Natural killer cell (primary cell): Measurements from ENCODE around the gene SRD5A3. TPM values are rescaled to one million over a fixed set of nuclear protein-coding genes. Genes with fewer than 3 reads are reported as not detected.

Experiments used
- ATAC-seq, 3 donors: fragments of 150-1000 bp in 2 of 3; fragments of 200-7000 bp in 1 of 3; cut with Tn5 transposase; 1 replicate in 1 of 3; 2 replicates in 2 of 3; pipeline ENCODE4 v1.10.0; 2021; ENCODE audit warnings: mild to moderate bottlenecking in 2 of 3, moderate library complexity in 2 of 3
- DNase-seq, 2 donors: peaks; one replicate each; pipeline versions ENCODE4 v3.0.0 to v3.0.0-alpha.2; 2013 to 2021; ENCODE audit warnings: mixed read lengths in 1 of 2
- H3K27ac ChIP-seq: one replicate; pipeline ENCODE4 v1.5.1; 2013; ENCODE audit warnings: mild to moderate bottlenecking, low read length
- H3K27me3 ChIP-seq: one replicate; pipeline ENCODE4 v1.6.1; 2013; ENCODE audit warnings: low read length; ENCODE audit not compliant: control insufficient read depth, insufficient read depth
- H3K36me3 ChIP-seq: one replicate; pipeline ENCODE4 v1.6.1; 2013; ENCODE audit warnings: low read length; ENCODE audit not compliant: control insufficient read depth, insufficient read depth
- H3K4me1 ChIP-seq: one replicate; pipeline ENCODE4 v1.6.1; 2013; ENCODE audit warnings: low read length; ENCODE audit not compliant: control insufficient read depth, insufficient read depth
- H3K4me3 ChIP-seq: one replicate; pipeline ENCODE4 v1.5.1; 2013; ENCODE audit warnings: low read length
- H3K9me3 ChIP-seq: one replicate; pipeline ENCODE4 v1.6.1; 2013; ENCODE audit warnings: low read length; ENCODE audit not compliant: control insufficient read depth, insufficient read depth
- H3K27ac Mint-ChIP-seq, 2 donors: one replicate each; pipeline ENCODE4 v1.8.0; 2022; ENCODE audit warnings: mild to moderate bottlenecking in 2 of 2, mixed read lengths in 2 of 2, moderate library complexity in 1 of 2
- H3K27me3 Mint-ChIP-seq, 2 donors: one replicate each; pipeline ENCODE4 v1.8.0; 2022; ENCODE audit warnings: low read depth in 2 of 2, mixed read lengths in 2 of 2
- H3K36me3 Mint-ChIP-seq: one replicate; pipeline ENCODE4 v1.8.0; 2022; ENCODE audit warnings: mixed read lengths
- H3K4me1 Mint-ChIP-seq, 2 donors: one replicate each; pipeline ENCODE4 v1.8.0; 2022; ENCODE audit warnings: mixed read lengths in 2 of 2
- H3K4me3 Mint-ChIP-seq: one replicate; pipeline ENCODE4 v1.8.0; 2022; ENCODE audit warnings: mild to moderate bottlenecking, moderate library complexity, mixed read lengths
- H3K9me3 Mint-ChIP-seq, 2 donors: one replicate each; pipeline ENCODE4 v1.8.0; 2022; ENCODE audit warnings: mixed read lengths in 2 of 2
- CTCF ChIP-seq: fragments of 200-600 bp; IDR thresholded peaks from one replicate; pipeline ENCODE4 v1.8.0; 2022; ENCODE audit warnings: antibody characterized with exemption
- WGBS: methylation state at CpG from one replicate; pipeline ENCODE4 v1.1.7; 2013; ENCODE audit warnings: missing lambda C conversion rate; ENCODE audit not compliant: insufficient coverage; 5-methylcytosine and 5-hydroxymethylcytosine counted together
- intact Hi-C: fragments of 100-400 bp; cut with micrococcal nuclease; formaldehyde crosslinking; loops from one replicate; pipeline ENCODE4 v1.14.2; 2022
- total RNA-seq, 4 donors: library from RNA; stranded (reverse); fragments of 120-200 nt in 1 of 4; gene quantifications; one replicate each; pipeline versions ENCODE4 v1.2.3 to v1.2.4, GENCODE V29; 2013 to 2022

Gene SRD5A3
- total RNA-seq, 3 donors from 2014 or later (not counting 1 experiment from before 2014, with no cell fraction given) = 3.5 to 5.6 (median 4.5) TPM

GRCh38 chr4:55386073-55386472, 40.0 kb downstream of the SRD5A3 start:
- Mint-ChIP-seq H3K36me3 (no peaks in the 10 kb centered on the region), H3K4me1 (no peaks in the 10 kb centered on the region), H3K27ac (no peak overlapping the region), H3K27me3 (no peaks in the 10 kb centered on the region), H3K4me3 (no peak overlapping the region), H3K9me3 (no peaks in the 10 kb centered on the region)
- Histone ChIP-seq H3K4me1 (no peaks in the 10 kb centered on the region), H3K36me3 (no peaks in the 10 kb centered on the region), H3K4me3 (no peak overlapping the region), H3K27me3 (no peaks in the 10 kb centered on the region), H3K27ac (no peak overlapping the region), H3K9me3 (no peaks in the 10 kb centered on the region)
- no peak for TF ChIP-seq CTCF
- peak in 1 of 2 donors; percentile 15 for DNase-seq
- ATAC-seq = no peak
- intact Hi-C loops = no loop called here

GRCh38 chr4:55386840-55387239, 40.8 kb downstream of the SRD5A3 start:
- Histone ChIP-seq H3K27ac (no peak overlapping the region), H3K9me3 (no peaks in the 10 kb centered on the region), H3K4me1 (no peaks in the 10 kb centered on the region), H3K27me3 (no peaks in the 10 kb centered on the region), H3K36me3 (no peaks in the 10 kb centered on the region), H3K4me3 (no peak overlapping the region)
- DNase-seq = no peak
- no peak overlapping the region for H3K4me3 Mint-ChIP-seq
- intact Hi-C loops = no loop called here
- 100% methylated on average over 2 of the region's 2 CpGs for WGBS
- H3K36me3 Mint-ChIP-seq = no peaks in the 10 kb centered on the region
- no peaks in the 10 kb centered on the region for H3K9me3 Mint-ChIP-seq
- H3K27me3 Mint-ChIP-seq = no peaks in the 10 kb centered on the region
- no peaks in the 10 kb centered on the region for H3K4me1 Mint-ChIP-seq
- no peak overlapping the region for H3K27ac Mint-ChIP-seq
- no peak for TF ChIP-seq CTCF
- ATAC-seq = no peak

GRCh38 chr4:55393461-55394320, 47.6 kb downstream of the SRD5A3 start:
- no peaks in the 10 kb centered on the region for H3K9me3 ChIP-seq
- H3K27me3 ChIP-seq = no peaks in the 10 kb centered on the region
- DNase-seq (no peak), ATAC-seq (no peak)
- H3K27ac ChIP-seq = no peak overlapping the region
- no peak overlapping the region for H3K4me3 ChIP-seq
- H3K36me3 ChIP-seq = no peaks in the 10 kb centered on the region
- H3K4me3 Mint-ChIP-seq = peak overlapping the region; percentile 11
- 97% methylated on average over 4 of the region's 4 CpGs for WGBS
- H3K27me3 Mint-ChIP-seq = no peaks in the 10 kb centered on the region
- H3K9me3 Mint-ChIP-seq = no peaks in the 10 kb centered on the region
- H3K36me3 Mint-ChIP-seq = no peaks in the 10 kb centered on the region
- peaks cover 20% of the 10 kb centered on the region for H3K4me1 ChIP-seq
- peaks cover 29 to 31% of the 10 kb centered on the region in 2 donors for H3K4me1 Mint-ChIP-seq
- intact Hi-C loops = no loop called here
- TF ChIP-seq CTCF = no peak
- H3K27ac Mint-ChIP-seq = peak overlapping the region; percentile 6 to 57

- no peak for TF ChIP-seq CTCF
- Histone ChIP-seq H3K27ac (peak overlapping the region; percentile 92), H3K4me3 (peak overlapping the region; percentile 71), H3K27me3 (no peaks in the 10 kb centered on the region), H3K36me3 (no peaks in the 10 kb centered on the region), H3K4me1 (peaks cover 23% of the 10 kb centered on the region), H3K9me3 (no peaks in the 10 kb centered on the region)
- peaks cover 37 to 39% of the 10 kb centered on the region in 2 donors for H3K4me1 Mint-ChIP-seq
- no peaks in the 10 kb centered on the region for H3K36me3 Mint-ChIP-seq
- no peaks in the 10 kb centered on the region for H3K9me3 Mint-ChIP-seq
- peak overlapping the region; percentile 97 for H3K4me3 Mint-ChIP-seq
- DNase-seq (no peak), ATAC-seq (no peak)
- peak overlapping the region; percentile 95 to 97 for H3K27ac Mint-ChIP-seq
- 3% methylated on average over 4 of the region's 4 CpGs for WGBS
- intact Hi-C loops = loop anchor here (1.0 kb wide), 2 partner anchors 49 to 151 kb away; partner anchors contain the start of genes CLOCK and SRD5A3
- H3K27me3 Mint-ChIP-seq = no peaks in the 10 kb centered on the region
Observed at GRCh38 chr4:55395218-55395528, 49.1 kb downstream of the SRD5A3 start.
